IMR-90 (cell line): ENCODE results near the gene ABCA2. TPM values are rescaled to one million over a fixed set of nuclear protein-coding genes. Genes with fewer than 3 reads are reported as not detected.

Experiments
- ATAC-seq: fragments of 200-7000 bp; cut with Tn5 transposase; 2 replicates; pipeline ENCODE4 v1.9.1; 2020; ENCODE audit warnings: low read depth, mild to moderate bottlenecking, moderate library complexity
- BruUV-seq: library from RNA; stranded (reverse); fragments of 400-500 nt; replicated peaks from 2 replicates; lab custom pipeline; 2021; lab: Mats Ljungman, UMichigan
- CTCF ChIA-PET: fragments of 300-600 bp; formaldehyde crosslinking; extraction: SDS; loops from one replicate; lab custom pipeline; 2021; ENCODE audit warnings: antibody characterized with exemption; lab: Yijun Ruan, JAX
- POLR2A ChIA-PET: fragments of 300-600 bp; sonication (Branson Sonifier 250); formaldehyde crosslinking; loops from one replicate; lab custom pipeline; 2022; ENCODE audit warnings: antibody characterized with exemption; ENCODE audit not compliant: unreplicated experiment; lab: Charles Lee
- DNase-seq: peaks from one replicate; pipeline ENCODE4 v3.0.0; 2013
- H2AFZ ChIP-seq: replicated peaks from 2 replicates; pipeline ENCODE3; 2013; ENCODE audit warnings: low read length, mild to moderate bottlenecking; ENCODE audit not compliant: poor library complexity
- H2AK5ac ChIP-seq: 2 replicates; pipeline ENCODE4 v1.6.1; 2013; ENCODE audit warnings: low read depth, low read length, inconsistent platforms
- H2AK9ac ChIP-seq: replicated peaks from 2 replicates; pipeline ENCODE3; 2013; ENCODE audit warnings: mild to moderate bottlenecking, low read depth, low read length, moderate library complexity; ENCODE audit not compliant: poor library complexity
- H2BK120ac ChIP-seq: 2 replicates; pipeline ENCODE4 v1.6.1; 2013; ENCODE audit warnings: low read depth, low read length, inconsistent platforms
- H2BK15ac ChIP-seq: 3 replicates; pipeline ENCODE4 v1.6.1; 2013; ENCODE audit warnings: low read depth, low read length, inconsistent platforms
- H2BK20ac ChIP-seq: 2 replicates; pipeline ENCODE4 v1.6.1; 2013; ENCODE audit warnings: low read depth, mild to moderate bottlenecking, inconsistent platforms, low read length, moderate library complexity
- H2BK5ac ChIP-seq: 2 replicates; pipeline ENCODE4 v1.6.1; 2013; ENCODE audit warnings: mild to moderate bottlenecking, low read depth, low read length, inconsistent platforms; ENCODE audit not compliant: poor library complexity, severe bottlenecking
- H3K14ac ChIP-seq: replicated peaks from 2 replicates; pipeline ENCODE4 v1.6.1; 2013; ENCODE audit warnings: low read depth, low read length, inconsistent platforms
- H3K18ac ChIP-seq: 2 replicates; pipeline ENCODE4 v1.6.1; 2013; ENCODE audit warnings: low read depth, low read length, control low read depth
- H3K23ac ChIP-seq: 2 replicates; pipeline ENCODE4 v1.6.1; 2013; ENCODE audit warnings: low read depth, low read length, inconsistent platforms
- H3K27ac ChIP-seq: 2 replicates; pipeline ENCODE4 v1.5.1; 2013; ENCODE audit warnings: mild to moderate bottlenecking, control low read depth, low read length; ENCODE audit not compliant: insufficient read depth
- H3K27me3 ChIP-seq: 2 replicates; pipeline ENCODE4 v1.6.1; 2013; ENCODE audit warnings: low read length; ENCODE audit not compliant: control insufficient read depth, insufficient read depth
- H3K36me3 ChIP-seq: 2 replicates; pipeline ENCODE4 v1.6.1; 2013; ENCODE audit warnings: low read length, mixed read lengths; ENCODE audit not compliant: control insufficient read depth, insufficient read depth
- H3K4ac ChIP-seq: 2 replicates; pipeline ENCODE4 v1.6.1; 2013; ENCODE audit warnings: low read depth, low read length, inconsistent platforms
- H3K4me1 ChIP-seq: 2 replicates; pipeline ENCODE4 v1.6.1; 2013; ENCODE audit warnings: low read length, mixed read lengths; ENCODE audit not compliant: control insufficient read depth, insufficient read depth
- H3K4me2 ChIP-seq: 2 replicates; pipeline ENCODE4 v1.6.1; 2013; ENCODE audit warnings: low read depth, mild to moderate bottlenecking, control low read depth, low read length, moderate library complexity
- H3K4me3 ChIP-seq: 2 replicates; pipeline ENCODE4 v1.5.1; 2013; ENCODE audit warnings: low read depth, mild to moderate bottlenecking, control low read depth, low read length, moderate library complexity; ENCODE audit not compliant: insufficient read depth
- H3K56ac ChIP-seq: 2 replicates; pipeline ENCODE4 v1.6.1; 2013; ENCODE audit warnings: low read length, inconsistent platforms; ENCODE audit not compliant: insufficient read depth; ENCODE audit errors: extremely low read depth
- H3K79me1 ChIP-seq, 2 experiments: 2 replicates each; pipeline ENCODE4 v1.6.1; 2013; ENCODE audit warnings: low read length in 2 of 2, inconsistent platforms in 1 of 2, low read depth in 1 of 2
- H3K9ac ChIP-seq: 2 replicates; pipeline ENCODE4 v1.6.1; 2013; ENCODE audit warnings: low read depth, low read length, control low read depth
- H3K9me1 ChIP-seq: 2 replicates; pipeline ENCODE4 v1.6.1; 2013; ENCODE audit warnings: low read length, inconsistent platforms; ENCODE audit not compliant: insufficient read depth
- H3K9me3 ChIP-seq: 2 replicates; pipeline ENCODE4 v1.6.1; 2013; ENCODE audit warnings: low read length; ENCODE audit not compliant: control insufficient read depth, insufficient read depth
- H4K20me1 ChIP-seq: 2 replicates; pipeline ENCODE4 v1.6.1; 2013; ENCODE audit warnings: low read length, inconsistent platforms; ENCODE audit not compliant: insufficient read depth
- H4K5ac ChIP-seq: 2 replicates; pipeline ENCODE4 v1.6.1; 2013; ENCODE audit warnings: mild to moderate bottlenecking, low read depth, low read length, control low read depth
- H4K8ac ChIP-seq, 2 experiments: 2 replicates each; pipeline ENCODE4 v1.6.1; 2013; ENCODE audit warnings: low read depth in 2 of 2, low read length in 2 of 2, control low read depth in 1 of 2, inconsistent platforms in 1 of 2
- H4K91ac ChIP-seq: 2 replicates; pipeline ENCODE4 v1.6.1; 2013; ENCODE audit warnings: low read depth, low read length, inconsistent platforms; ENCODE audit not compliant: insufficient read depth
- BHLHE40 ChIP-seq: fragments of 150-350 bp; IDR thresholded peaks from 2 replicates; pipeline ENCODE4 v1.6.1; 2016; ENCODE audit warnings: mild to moderate bottlenecking, low read depth, low read length
- CEBPB ChIP-seq: IDR thresholded peaks from 2 replicates; pipeline ENCODE4 v1.6.1; 2012; ENCODE audit warnings: low read depth, low read length, improper control_type of control experiment
- CHD1 ChIP-seq: IDR thresholded peaks from 2 replicates; pipeline ENCODE4 v1.6.1; 2012; ENCODE audit warnings: low read depth, low read length, improper control_type of control experiment
- CTCF ChIP-seq: conservative IDR thresholded peaks from 2 replicates; pipeline ENCODE4 v1.5.1; 2012; ENCODE audit warnings: mild to moderate bottlenecking, low read depth, low read length, improper control_type of control experiment
- ELK1 ChIP-seq: fragments of 150-350 bp; IDR thresholded peaks from 2 replicates; pipeline ENCODE4 v1.6.1; 2016; ENCODE audit warnings: low read depth, mild to moderate bottlenecking, low read length, moderate library complexity, borderline replicate concordance
- FOS ChIP-seq: fragments of 150-350 bp; IDR thresholded peaks from 2 replicates; pipeline ENCODE4 v1.6.1; 2016; ENCODE audit warnings: low read depth, low read length
- MAZ ChIP-seq: IDR thresholded peaks from 2 replicates; pipeline ENCODE4 v1.6.1; 2012; ENCODE audit warnings: low read depth, mild to moderate bottlenecking, low read length, improper control_type of control experiment, moderate library complexity, borderline replicate concordance
- MXI1 ChIP-seq: IDR thresholded peaks from 2 replicates; pipeline ENCODE4 v1.6.1; 2012; ENCODE audit warnings: low read depth, mild to moderate bottlenecking, low read length, moderate library complexity, borderline replicate concordance
- NFE2L2 ChIP-seq: fragments of 150-350 bp; IDR thresholded peaks from 2 replicates; pipeline ENCODE4 v1.6.1; 2016; ENCODE audit warnings: low read depth, mild to moderate bottlenecking, low read length
- POLR2A ChIP-seq: IDR thresholded peaks from 2 replicates; pipeline ENCODE4 v1.6.1; 2012; ENCODE audit warnings: mild to moderate bottlenecking, low read depth, low read length
- RAD21 ChIP-seq: IDR thresholded peaks from 2 replicates; pipeline ENCODE4 v1.6.1; 2012; ENCODE audit warnings: low read length, improper control_type of control experiment
- USF2 ChIP-seq: fragments of 150-350 bp; IDR thresholded peaks from 2 replicates; pipeline ENCODE4 v1.6.1; 2017; ENCODE audit warnings: mild to moderate bottlenecking, antibody characterized with exemption, low read length, low read depth
- WGBS, 2 experiments: methylation state at CpG; one replicate each; pipeline versions ENCODE4 v1.1.5 to v1.1.7; 2013; ENCODE audit warnings: missing lambda C conversion rate in 2 of 2; ENCODE audit not compliant: insufficient read length in 1 of 2; ENCODE audit errors: extremely low coverage in 2 of 2; 5-methylcytosine and 5-hydroxymethylcytosine counted together
- dilution Hi-C: fragments of 300-500 bp; cut with HindIII; formaldehyde crosslinking; loops from one replicate; pipeline ENCODE4 v1.14.3; 2018; ENCODE audit warnings: low sequenced_read_pairs; ENCODE audit not compliant: unreplicated experiment
- in situ Hi-C: fragments of 300-500 bp; cut with MboI; formaldehyde crosslinking; loops from 3 replicates; pipeline ENCODE4 v1.14.3; 2019; ENCODE audit warnings: low sequenced_read_pairs, inconsistent platforms, mixed read lengths
- intact Hi-C: fragments of 100-400 bp; cut with micrococcal nuclease; formaldehyde crosslinking; loops from 2 replicates; pipeline ENCODE4 v1.10.0; 2022
- polyA plus RNA-seq, 3 experiments: library from polyadenylated mRNA; depleted of rRNA; stranded (reverse); fragments of >200 nt; gene quantifications; 2 replicates each; pipeline ENCODE4 v1.2.3, GENCODE V29; 2012; ENCODE audit warnings: low replicate concordance in 1 of 3
- total RNA-seq: library from RNA; depleted of rRNA; stranded (reverse); fragments of >200 nt; gene quantifications from 2 replicates; pipeline ENCODE4 v1.2.3, GENCODE V29; 2012

ABCA2 gene
- total and polyA plus RNA-seq, 2 of the 4 experiments (the other 2 are of a cell fraction): 3.8 to 46.0 TPM

GRCh38 chr9:137009217-137009616 is 18.8 kb downstream of the ABCA2 start:
- no peak overlapping the region for H4K8ac ChIP-seq
- H3K4me2 ChIP-seq: no peak overlapping the region
- no peaks in the 10 kb centered on the region for H3K9me3 ChIP-seq
- H3K9me1 ChIP-seq: peaks cover 5% of the 10 kb centered on the region; the same call in 1 of the 2 replicates
- TF ChIP-seq FOS: no peak
- no peak for TF ChIP-seq POLR2A
- TF ChIP-seq ELK1: no peak
- TF ChIP-seq USF2: no peak
- no peak for TF ChIP-seq NFE2L2
- no peak for TF ChIP-seq MAZ
- TF ChIP-seq CTCF: no peak
- no peak for TF ChIP-seq RAD21
- TF ChIP-seq BHLHE40: no peak
- no peak for TF ChIP-seq CEBPB
- TF ChIP-seq MXI1: no peak
- TF ChIP-seq CHD1: no peak
- dilution Hi-C loops (no loop called here), intact Hi-C loops (no loop called here), in situ Hi-C loops (no loop called here)
- no peak overlapping the region for H3K9ac ChIP-seq
- H3K36me3 ChIP-seq: peaks cover 23% of the 10 kb centered on the region
- no peak overlapping the region for H3K4ac ChIP-seq
- no peak overlapping the region for H2BK120ac ChIP-seq
- no peak overlapping the region for H3K56ac ChIP-seq
- no TSS peak for BruUV-seq
- H3K4me3 ChIP-seq: no peak overlapping the region
- no peak overlapping the region for H2BK15ac ChIP-seq
- H2AFZ ChIP-seq: no peak overlapping the region
- ChIA-PET POLR2A (no interaction called here), CTCF (no interaction called here)
- no peak overlapping the region for H2BK20ac ChIP-seq
- H3K14ac ChIP-seq: no peak overlapping the region
- 100% methylated on average over 4 of the region's 18 CpGs; no CpG with 5 or more reads in 1 of the 2 experiments for WGBS, 2 experiments
- no peak overlapping the region for H4K91ac ChIP-seq
- no peak for ATAC-seq
- no peak overlapping the region for H3K27ac ChIP-seq
- H2BK5ac ChIP-seq: no peak overlapping the region
- H4K5ac ChIP-seq: no peak overlapping the region
- H3K4me1 ChIP-seq: peaks cover 11% of the 10 kb centered on the region
- no peak overlapping the region for H2AK5ac ChIP-seq
- no peak overlapping the region for H3K18ac ChIP-seq
- peaks cover 8% of the 10 kb centered on the region for H4K20me1 ChIP-seq
- no peaks in the 10 kb centered on the region for H3K27me3 ChIP-seq
- H2AK9ac ChIP-seq: no peak overlapping the region
- H3K79me1 ChIP-seq: no peaks in the 10 kb centered on the region
- H3K23ac ChIP-seq: no peak overlapping the region
- no peak for DNase-seq
